Kidney (tissue), 14 donors: ENCODE measurements around the gene CEP85L. TPM values are rescaled to one million over a fixed set of nuclear protein-coding genes. Genes with fewer than 3 reads are reported as not detected.

ENCODE experiments used
- DNase-seq, 5 donors: peaks; one replicate each; pipeline ENCODE4 v3.0.0-alpha.2; 2013 to 2020
- FAIRE-seq: peaks from 2 replicates; lab custom pipeline; 2012; peaks lifted over from hg19 to GRCh38; lab: Jason Lieb, UNC
- H3K27ac ChIP-seq, 2 donors: one replicate each; pipeline ENCODE4 v1.7.0; 2013; ENCODE audit warnings: low read depth in 2 of 2, low read length in 2 of 2, inconsistent platforms in 1 of 2
- H3K27me3 ChIP-seq: one replicate; pipeline ENCODE4 v1.7.1; 2013; ENCODE audit warnings: low read length, inconsistent platforms; ENCODE audit not compliant: control insufficient read depth, insufficient read depth
- H3K36me3 ChIP-seq, 3 donors: one replicate each; pipeline versions ENCODE4 v1.7.0 to v1.7.1; 2013; ENCODE audit warnings: low read length in 3 of 3, control low read depth in 1 of 3, inconsistent platforms in 1 of 3; ENCODE audit not compliant: insufficient read depth in 3 of 3, control insufficient read depth in 2 of 3
- H3K4me1 ChIP-seq, 3 donors: one replicate each; pipeline versions ENCODE4 v1.7.0 to v1.7.1; 2013; ENCODE audit warnings: low read length in 3 of 3, inconsistent platforms in 1 of 3, low read depth in 1 of 3; ENCODE audit not compliant: control insufficient read depth in 2 of 3, insufficient read depth in 2 of 3
- H3K4me3 ChIP-seq, 3 donors: one replicate each; pipeline versions ENCODE4 v1.7.0 to v1.8.1; 2013; ENCODE audit warnings: low read length in 3 of 3, control low read depth in 1 of 3, inconsistent platforms in 1 of 3
- H3K9ac ChIP-seq, 3 donors: one replicate each; pipeline versions ENCODE4 v1.7.0 to v1.7.1; 2013; ENCODE audit warnings: low read length in 3 of 3, control low read depth in 1 of 3, inconsistent platforms in 1 of 3
- H3K9me3 ChIP-seq, 3 donors: one replicate each; pipeline versions ENCODE4 v1.7.0 to v1.7.1; 2013; ENCODE audit warnings: low read length in 3 of 3, control low read depth in 1 of 3, inconsistent platforms in 1 of 3; ENCODE audit not compliant: control insufficient read depth in 2 of 3, insufficient read depth in 1 of 3
- CTCF ChIP-seq: IDR thresholded peaks from 3 replicates; pipeline ENCODE4 v1.5.1; 2012; ENCODE audit warnings: mild to moderate bottlenecking, moderate library complexity, borderline replicate concordance; ENCODE audit not compliant: insufficient read depth; ENCODE audit errors: extremely low read depth
- intact Hi-C: fragments of 100-400 bp; cut with DNase I; formaldehyde crosslinking; loops from one replicate; pipeline ENCODE4 v1.11.1; 2022
- polyA plus RNA-seq: library from polyadenylated mRNA; stranded (reverse); fragments of 350-450 nt; fragmentation: Illumina TruSeq; extraction: RNeasy Lipid Tissue Mini Kit (QIAGEN cat#74804); gene quantifications from one replicate; pipeline ENCODE4 v1.2.3, GENCODE V29; 2014; ENCODE audit warnings: low read depth, low replicate concordance; ENCODE audit not compliant: insufficient read depth
- total RNA-seq: library from RNA; stranded (reverse); fragmentation: NEBNext Ultra II Directional; extraction: Animal tissue kit (Norgen Biotek cat#: 25700); gene quantifications from one replicate; pipeline ENCODE4 v1.2.1, GENCODE V29; 2021
- donor health status: control.
- donor health status: control.
- donor health status: control.
- donor health status: control.
- donor health status: control.
- donor health status: DM: yes; HTN: yes; CAD: no.
- donor health status: Normal renal cell carcinoma (clear cell type).

The CEP85L gene
- total and polyA plus RNA-seq, 2 donors from 2014 or later, result 0.84 to 12.9 TPM

DNA sequence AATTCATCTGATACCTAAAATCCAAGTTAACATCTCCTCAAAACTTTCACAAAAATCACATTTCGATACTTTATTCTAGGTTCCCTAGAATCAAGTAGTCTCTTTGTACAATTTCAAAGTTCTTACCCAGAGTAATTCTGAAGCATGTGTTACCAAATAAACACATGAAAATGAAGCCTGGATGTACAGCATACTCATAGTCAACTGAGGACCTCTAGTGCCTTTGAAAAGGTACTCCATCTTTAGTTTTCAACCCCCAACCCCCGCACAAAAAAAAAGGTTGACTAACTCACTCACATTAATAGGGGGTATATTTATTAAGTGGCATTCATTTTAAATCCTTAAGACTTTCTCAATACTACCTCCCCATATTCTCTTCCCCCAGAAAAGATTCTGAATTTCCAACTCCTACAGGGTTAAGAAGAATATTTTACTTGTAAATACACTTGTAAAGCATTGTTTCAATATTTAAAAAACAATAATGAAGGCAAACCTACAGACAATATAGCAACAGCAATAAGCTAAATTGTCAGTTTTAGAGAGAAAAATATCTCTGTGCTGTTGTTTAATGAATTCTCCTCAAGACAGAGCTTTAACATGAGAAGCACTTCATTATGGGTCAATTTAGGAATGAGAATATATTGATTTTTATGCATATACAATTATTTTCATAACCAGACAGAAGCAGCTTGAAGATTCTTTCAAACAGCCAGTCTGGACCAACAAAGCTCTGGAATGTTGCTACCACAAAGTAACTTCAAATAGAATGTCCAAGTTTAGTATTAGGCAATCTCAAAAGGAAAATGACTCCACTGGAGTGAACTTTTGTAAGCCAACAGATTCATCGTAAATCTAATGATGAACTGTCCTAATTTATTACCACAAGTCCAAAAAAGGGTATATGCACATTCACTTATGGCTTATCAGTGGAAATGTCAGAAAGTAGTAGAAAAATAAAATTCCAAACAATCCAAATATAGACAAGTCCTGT, 100.0 kb downstream of the CEP85L start:
- no peaks in the 10 kb centered on the region for H3K9me3 ChIP-seq
- H3K9ac ChIP-seq, result no peak overlapping the region
- no peaks in the 10 kb centered on the region for H3K4me1 ChIP-seq
- TF ChIP-seq CTCF, result peak; percentile 27
- DNase-seq (peak in 2 of 5 donors; percentile 57 to 64), FAIRE-seq (peak; percentile 90)
- no peak overlapping the region for H3K4me3 ChIP-seq
- H3K36me3 ChIP-seq, result no peaks in the 10 kb centered on the region
- intact Hi-C loops, result no loop called here
- H3K27ac ChIP-seq, result no peak overlapping the region
- H3K27me3 ChIP-seq, result no peaks in the 10 kb centered on the region

- H3K27ac ChIP-seq, result no peak overlapping the region
- H3K4me3 ChIP-seq, result no peak overlapping the region
- FAIRE-seq (no peak), DNase-seq (no peak)
- H3K9me3 ChIP-seq, result no peaks in the 10 kb centered on the region
- TF ChIP-seq CTCF, result no peak
- H3K9ac ChIP-seq, result no peak overlapping the region
- no peaks in the 10 kb centered on the region for H3K4me1 ChIP-seq
- no peaks in the 10 kb centered on the region for H3K27me3 ChIP-seq
- intact Hi-C loops, result no loop called here
- H3K36me3 ChIP-seq, result no peaks in the 10 kb centered on the region
Measured at GRCh38 chr6:118548613-118549012, 102.8 kb downstream of the CEP85L start.

- Histone ChIP-seq H3K4me1 (no peaks in the 10 kb centered on the region), H3K4me3 (no peak within 1 kb of the TSS), H3K9ac (no peak within 1 kb of the TSS), H3K36me3 (no peaks in the 10 kb centered on the region), H3K9me3 (no peaks in the 10 kb centered on the region), H3K27me3 (no peaks in the 10 kb centered on the region), H3K27ac (no peak within 1 kb of the TSS)
- no peak for TF ChIP-seq CTCF
- intact Hi-C loops, result no loop called here
- no peak for DNase-seq
- peak; percentile 85 for FAIRE-seq
Measured at GRCh38 chr6:118548136-118548535, 103.3 kb downstream of the CEP85L start, which contains the start of gene PLN. Gene PLN, plus strand, starts transcription at chr6:118548296. Its CDS starts 10,626 bp downstream, at chr6:118558922.
